HEK293 (cell line): ENCODE results near the gene SPATA21.

ENCODE experiments used
- CTCF ChIA-PET: fragments of 350-600 bp; formaldehyde crosslinking; extraction: SDS; loops from one replicate; lab custom pipeline; 2021; ENCODE audit warnings: antibody characterized with exemption; lab: Yijun Ruan, JAX
- POLR2A ChIA-PET: fragments of 300-600 bp; formaldehyde crosslinking; extraction: SDS; loops from one replicate; lab custom pipeline; 2020; ENCODE audit warnings: antibody characterized with exemption, inconsistent platforms; lab: Yijun Ruan, JAX
- H3K27ac ChIP-seq: fragments of 200-500 bp; sonication (Bioruptor generic); 2 replicates; pipeline ENCODE4 v1.5.1; 2014; ENCODE audit warnings: low read depth, low read length, control low read depth, inconsistent platforms; ENCODE audit errors: extremely low read depth
- H3K36me3 ChIP-seq, 2 experiments: fragments of 200-500 bp in 1 of 2; sonication (Bioruptor generic) in 1 of 2; 1 replicate in 1 of 2; 2 replicates in 1 of 2; pipeline ENCODE4 v1.5.1; 2014 to 2017; ENCODE audit warnings: inconsistent platforms in 2 of 2, low read length in 2 of 2; ENCODE audit not compliant: control insufficient read depth in 2 of 2, insufficient read depth in 1 of 2
- H3K4me1 ChIP-seq: fragments of 200-500 bp; sonication (Bioruptor generic); 2 replicates; pipeline ENCODE4 v1.5.1; 2014; ENCODE audit warnings: mild to moderate bottlenecking, low read length, inconsistent platforms; ENCODE audit not compliant: control insufficient read depth, insufficient read depth
- H3K4me3 ChIP-seq: 2 replicates; pipeline ENCODE4 v1.5.1; 2011; ENCODE audit warnings: low read depth, mild to moderate bottlenecking, control low read depth, low read length, moderate library complexity
- H3K9me3 ChIP-seq: fragments of 200-500 bp; sonication (Bioruptor generic); 2 replicates; pipeline ENCODE4 v1.5.1; 2014; ENCODE audit warnings: low read depth, low read length, inconsistent platforms; ENCODE audit not compliant: control insufficient read depth, insufficient read depth
- ATF2 ChIP-seq: fragments of 450-650 bp; formaldehyde crosslinking; IDR thresholded peaks from 2 replicates; pipeline ENCODE4 v1.5.1; 2016; ENCODE audit warnings: missing biosample characterization, missing genetic modification characterization, low read depth
- BCL11A ChIP-seq: fragments of 450-650 bp; formaldehyde crosslinking; IDR thresholded peaks from 2 replicates; pipeline ENCODE4 v1.5.1; 2016; ENCODE audit warnings: low read depth, missing biosample characterization, missing genetic modification characterization
- KLF10 ChIP-seq: fragments of 450-650 bp; IDR thresholded peaks from 2 replicates; pipeline ENCODE4 v1.5.1; 2018; ENCODE audit warnings: missing biosample characterization, mild to moderate bottlenecking, missing genetic modification characterization
- KLF9 ChIP-seq: fragments of 450-650 bp; formaldehyde crosslinking; IDR thresholded peaks from 2 replicates; pipeline ENCODE4 v1.5.1; 2016; ENCODE audit warnings: missing biosample characterization, missing genetic modification characterization, low read depth
- OSR2 ChIP-seq: fragments of 450-650 bp; formaldehyde crosslinking; IDR thresholded peaks from 2 replicates; pipeline ENCODE4 v1.5.1; 2016; ENCODE audit warnings: missing biosample characterization, missing genetic modification characterization
- RBAK ChIP-seq: fragments of 450-650 bp; formaldehyde crosslinking; IDR thresholded peaks from 2 replicates; pipeline ENCODE4 v1.5.1; 2016; ENCODE audit warnings: missing biosample characterization, missing genetic modification characterization
- SP7 ChIP-seq: fragments of 450-650 bp; formaldehyde crosslinking; IDR thresholded peaks from 2 replicates; pipeline ENCODE4 v1.5.1; 2016; ENCODE audit warnings: missing biosample characterization, missing genetic modification characterization
- TSHZ1 ChIP-seq: fragments of 450-650 bp; formaldehyde crosslinking; IDR thresholded peaks from 2 replicates; pipeline ENCODE4 v1.5.1; 2016; ENCODE audit warnings: missing biosample characterization, missing genetic modification characterization, borderline replicate concordance
- ZNF140 ChIP-seq: fragments of 450-650 bp; formaldehyde crosslinking; IDR thresholded peaks from 2 replicates; pipeline ENCODE4 v1.5.1; 2016; ENCODE audit warnings: missing biosample characterization, missing genetic modification characterization
- ZNF202 ChIP-seq: fragments of 450-650 bp; formaldehyde crosslinking; IDR thresholded peaks from 2 replicates; pipeline ENCODE4 v1.5.1; 2016; ENCODE audit warnings: missing biosample characterization, missing genetic modification characterization, borderline replicate concordance
- ZNF311 ChIP-seq: fragments of 450-650 bp; formaldehyde crosslinking; IDR thresholded peaks from 2 replicates; pipeline ENCODE4 v1.5.1; 2017; ENCODE audit warnings: missing biosample characterization, missing genetic modification characterization, borderline replicate concordance
- ZNF335 ChIP-seq: fragments of 450-650 bp; formaldehyde crosslinking; conservative IDR thresholded peaks from 2 replicates; pipeline ENCODE4 v1.5.1; 2016; ENCODE audit warnings: missing biosample characterization, missing genetic modification characterization
- ZNF473 ChIP-seq: fragments of 450-650 bp; formaldehyde crosslinking; IDR thresholded peaks from 2 replicates; pipeline ENCODE4 v1.5.1; 2017; ENCODE audit warnings: missing biosample characterization, missing genetic modification characterization
- ZNF549 ChIP-seq: fragments of 450-650 bp; IDR thresholded peaks from 2 replicates; pipeline ENCODE4 v1.5.1; 2018; ENCODE audit warnings: missing biosample characterization, missing genetic modification characterization, mild to moderate bottlenecking, inconsistent platforms, moderate library complexity
- ZNF585B ChIP-seq: fragments of 450-650 bp; formaldehyde crosslinking; IDR thresholded peaks from 2 replicates; pipeline ENCODE4 v1.5.1; 2016; ENCODE audit warnings: missing biosample characterization, missing genetic modification characterization
- ZNF701 ChIP-seq: fragments of 450-650 bp; formaldehyde crosslinking; IDR thresholded peaks from 2 replicates; pipeline ENCODE4 v1.5.1; 2016; ENCODE audit warnings: missing biosample characterization, missing genetic modification characterization
- ZNF704 ChIP-seq: fragments of 450-650 bp; formaldehyde crosslinking; IDR thresholded peaks from 2 replicates; pipeline ENCODE4 v1.5.1; 2016; ENCODE audit warnings: missing biosample characterization, missing genetic modification characterization
- TF ChIP-seq, protein P1 (sequence below): fragments of 450-650 bp; formaldehyde crosslinking; conservative IDR thresholded peaks from 2 replicates; pipeline ENCODE4 v1.5.1; 2016; ENCODE audit warnings: low read depth, missing biosample characterization, missing genetic modification characterization

Gene SPATA21

DNA sequence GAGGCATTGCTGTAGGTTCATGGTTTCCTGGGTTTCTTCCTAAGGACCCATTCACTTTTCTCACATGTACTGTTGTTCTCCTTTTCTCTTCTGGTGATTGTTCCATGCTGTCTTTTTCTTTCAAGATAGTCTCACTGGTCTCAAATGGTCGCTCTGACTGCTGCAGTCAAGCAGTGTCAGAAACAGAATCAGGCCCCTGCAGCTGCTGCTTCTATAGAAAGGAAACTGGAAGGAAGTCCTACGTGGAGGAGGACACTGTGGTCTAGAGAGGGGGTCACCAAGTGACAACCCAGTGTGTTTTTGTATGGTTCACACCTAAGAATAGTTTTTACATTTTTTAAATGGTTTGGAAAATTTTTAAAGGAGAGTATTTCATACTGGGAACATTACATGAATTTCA lies 5.7 kb upstream of the SPATA21 start:
- no peak overlapping the region for H3K4me3 ChIP-seq
- H3K4me1 ChIP-seq = no peaks in the 10 kb centered on the region
- TF ChIP-seq SP7 (tag by site-specific recombination) (no peak), RBAK (no peak), OSR2 (no peak), BCL11A (no peak), ZNF704 (no peak), ZNF585B (tag by site-specific recombination) (no peak), TSHZ1 (tag by site-specific recombination) (no peak), ZNF549 (tag by site-specific recombination) (no peak), ZNF473 (tag by site-specific recombination) (no peak), ZNF140 (no peak), KLF10 (tag by site-specific recombination) (no peak), ATF2 (tag by site-specific recombination) (no peak), ZNF701 (tag by site-specific recombination) (no peak), ZNF335 (tag by site-specific recombination) (no peak), ZNF311 (no peak), ZNF202 (tag by site-specific recombination) (no peak), KLF9 (tag by site-specific recombination) (no peak)
- TF ChIP-seq, protein P1, sequence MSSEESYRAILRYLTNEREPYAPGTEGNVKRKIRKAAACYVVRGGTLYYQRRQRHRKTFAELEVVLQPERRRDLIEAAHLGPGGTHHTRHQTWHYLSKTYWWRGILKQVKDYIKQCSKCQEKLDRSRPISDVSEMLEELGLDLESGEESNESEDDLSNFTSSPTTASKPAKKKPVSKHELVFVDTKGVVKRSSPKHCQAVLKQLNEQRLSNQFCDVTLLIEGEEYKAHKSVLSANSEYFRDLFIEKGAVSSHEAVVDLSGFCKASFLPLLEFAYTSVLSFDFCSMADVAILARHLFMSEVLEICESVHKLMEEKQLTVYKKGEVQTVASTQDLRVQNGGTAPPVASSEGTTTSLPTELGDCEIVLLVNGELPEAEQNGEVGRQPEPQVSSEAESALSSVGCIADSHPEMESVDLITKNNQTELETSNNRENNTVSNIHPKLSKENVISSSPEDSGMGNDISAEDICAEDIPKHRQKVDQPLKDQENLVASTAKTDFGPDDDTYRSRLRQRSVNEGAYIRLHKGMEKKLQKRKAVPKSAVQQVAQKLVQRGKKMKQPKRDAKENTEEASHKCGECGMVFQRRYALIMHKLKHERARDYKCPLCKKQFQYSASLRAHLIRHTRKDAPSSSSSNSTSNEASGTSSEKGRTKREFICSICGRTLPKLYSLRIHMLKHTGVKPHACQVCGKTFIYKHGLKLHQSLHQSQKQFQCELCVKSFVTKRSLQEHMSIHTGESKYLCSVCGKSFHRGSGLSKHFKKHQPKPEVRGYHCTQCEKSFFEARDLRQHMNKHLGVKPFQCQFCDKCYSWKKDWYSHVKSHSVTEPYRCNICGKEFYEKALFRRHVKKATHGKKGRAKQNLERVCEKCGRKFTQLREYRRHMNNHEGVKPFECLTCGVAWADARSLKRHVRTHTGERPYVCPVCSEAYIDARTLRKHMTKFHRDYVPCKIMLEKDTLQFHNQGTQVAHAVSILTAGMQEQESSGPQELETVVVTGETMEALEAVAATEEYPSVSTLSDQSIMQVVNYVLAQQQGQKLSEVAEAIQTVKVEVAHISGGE (tag by site-specific recombination) = no peak
- TF ChIP-seq, all 188 proteins: peak for 0
- ChIA-PET CTCF (no interaction called here), POLR2A (no interaction called here)
- Histone ChIP-seq H3K9me3 (no peaks in the 10 kb centered on the region), H3K27ac (no peak overlapping the region), H3K36me3 (peaks cover 0 to 58% of the 10 kb centered on the region in 2 experiments; a peak in 2 of 3 replicates)
